ENCODE measurements around the gene PTPN1.

PTPN1 gene

GRCh38 chr20:50513169-50514034 is 3.2 kb downstream of the PTPN1 start:
- DNase-seq (ENCODE audit: low read depth), result no peak

- DNase-seq (ENCODE audit: low read depth), result no peak
Observed at GRCh38 chr20:50514035-50514337, 3.8 kb downstream of the PTPN1 start.

GRCh38 chr20:50514750-50515149 is 4.6 kb downstream of the PTPN1 start:
- DNase-seq (ENCODE audit: low read depth), result no peak

GRCh38 chr20:50515471-50516106 is 5.4 kb downstream of the PTPN1 start:
- no peak for DNase-seq (ENCODE audit: low read depth)

- DNase-seq (ENCODE audit: low read depth), result no peak
Observed at GRCh38 chr20:50516180-50516934, 6.2 kb downstream of the PTPN1 start.

GRCh38 chr20:50516935-50517816 is 7.0 kb downstream of the PTPN1 start:
- DNase-seq (ENCODE audit: low read depth), result no peak

GRCh38 chr20:50517817-50518154 is 7.6 kb downstream of the PTPN1 start:
- DNase-seq (ENCODE audit: low read depth), result no peak

GRCh38 chr20:50518270-50518721 is 8.1 kb downstream of the PTPN1 start:
- no peak for DNase-seq (ENCODE audit: low read depth)

GRCh38 chr20:50519036-50519762 is 9.0 kb downstream of the PTPN1 start:
- no peak for DNase-seq (ENCODE audit: low read depth)

- no peak for DNase-seq (ENCODE audit: low read depth)
Observed at GRCh38 chr20:50520222-50520880, 10.2 kb downstream of the PTPN1 start.

- DNase-seq (ENCODE audit: low read depth), result no peak
Observed at GRCh38 chr20:50521221-50522052, 11.3 kb downstream of the PTPN1 start.

GRCh38 chr20:50522053-50522674 is 12.0 kb downstream of the PTPN1 start:
- no peak for DNase-seq (ENCODE audit: low read depth)

- no peak for DNase-seq (ENCODE audit: low read depth)
Observed at GRCh38 chr20:50523552-50524167, 13.5 kb downstream of the PTPN1 start.

- DNase-seq (ENCODE audit: low read depth), result no peak
Observed at GRCh38 chr20:50525681-50526080, 15.5 kb downstream of the PTPN1 start.

- DNase-seq (ENCODE audit: low read depth), result no peak
Observed at GRCh38 chr20:50526403-50526989, 16.3 kb downstream of the PTPN1 start.

GRCh38 chr20:50527068-50527605 is 17.0 kb downstream of the PTPN1 start:
- no peak for DNase-seq (ENCODE audit: low read depth)

GRCh38 chr20:50528129-50528528 is 17.9 kb downstream of the PTPN1 start:
- no peak for DNase-seq (ENCODE audit: low read depth)

- no peak for DNase-seq (ENCODE audit: low read depth)
Observed at GRCh38 chr20:50528804-50529351, 18.7 kb downstream of the PTPN1 start.

All from fibroblast of the conjunctiva (primary cell).